GM19467 (cell line): ENCODE results near the gene REC8.

ENCODE experiments used
- ATAC-seq: cut with Tn5 transposase; IDR thresholded peaks from one replicate; pipeline ENCODE4 v1.9.1; 2021; ENCODE audit warnings: mild to moderate bottlenecking, moderate library complexity; ENCODE audit not compliant: unreplicated experiment

Gene REC8

GRCh38 chr14:24224618-24225071, 52.8 kb downstream of the REC8 start:
- no peak for ATAC-seq

DNA sequence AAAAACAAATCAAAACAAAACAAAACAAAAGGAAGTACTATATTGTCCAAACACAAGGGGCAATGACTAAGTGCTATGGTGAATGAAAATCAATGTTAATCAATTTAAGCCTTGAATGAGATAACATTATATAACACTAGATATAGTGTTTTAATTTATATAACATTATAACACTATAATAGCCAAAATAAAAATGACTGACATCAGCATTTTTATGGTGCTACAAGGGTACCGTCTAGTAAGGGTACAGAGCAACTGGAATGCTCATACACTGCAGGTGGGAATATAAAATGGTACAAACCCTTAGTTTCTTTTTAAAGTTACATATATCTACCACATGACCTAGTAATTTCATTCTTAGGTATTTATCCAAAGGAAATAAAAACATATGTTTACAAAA, 54.6 kb downstream of the REC8 start:
- no peak for ATAC-seq

DNA sequence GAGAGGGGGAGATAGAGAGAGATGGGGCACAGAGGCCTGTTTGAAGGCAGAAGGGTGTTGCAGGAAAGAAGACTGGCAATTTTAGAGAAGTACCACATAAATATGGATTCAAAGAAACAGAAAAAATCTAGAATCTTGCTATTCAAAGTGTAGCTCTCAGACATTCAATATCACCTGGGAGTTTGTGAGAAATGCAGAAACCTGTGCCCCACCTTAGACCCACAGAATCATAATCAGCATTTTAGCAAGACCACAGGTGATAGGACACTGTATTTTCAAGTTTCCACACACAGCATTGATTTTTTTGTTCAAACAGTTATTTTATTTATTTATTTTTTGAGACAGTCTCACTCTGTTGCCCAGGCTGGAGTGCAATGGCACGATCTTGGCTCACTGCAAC, 57.0 kb downstream of the REC8 start:
- no peak for ATAC-seq
